ENCODE results near the gene ZYX.

DNA sequence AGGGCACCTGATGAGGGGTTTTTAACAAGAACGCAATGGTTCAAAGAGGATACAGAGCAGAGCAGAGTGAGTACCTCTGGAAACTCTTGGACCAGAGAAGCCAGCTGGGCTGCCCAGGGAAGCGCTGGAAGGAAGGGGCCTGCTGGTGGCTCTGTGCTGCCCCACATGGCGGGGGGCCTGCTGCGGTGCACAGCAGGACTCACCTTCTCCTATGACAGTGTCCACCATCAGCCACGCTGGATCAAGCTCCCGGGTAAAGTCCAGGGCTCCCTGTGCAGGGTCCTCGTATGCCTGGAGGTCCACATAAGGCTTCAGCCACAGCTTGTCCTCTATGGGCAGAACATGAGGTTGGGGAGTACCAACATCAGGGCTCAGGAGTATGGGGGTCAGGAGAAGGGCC, 15.0 kb downstream of the ZYX start:
- no peak for TF ChIP-seq EZH2 (IDR thresholded peaks at IDR 0.05; ENCODE audit: low read length, missing control alignments)
- TF ChIP-seq, protein P1, sequence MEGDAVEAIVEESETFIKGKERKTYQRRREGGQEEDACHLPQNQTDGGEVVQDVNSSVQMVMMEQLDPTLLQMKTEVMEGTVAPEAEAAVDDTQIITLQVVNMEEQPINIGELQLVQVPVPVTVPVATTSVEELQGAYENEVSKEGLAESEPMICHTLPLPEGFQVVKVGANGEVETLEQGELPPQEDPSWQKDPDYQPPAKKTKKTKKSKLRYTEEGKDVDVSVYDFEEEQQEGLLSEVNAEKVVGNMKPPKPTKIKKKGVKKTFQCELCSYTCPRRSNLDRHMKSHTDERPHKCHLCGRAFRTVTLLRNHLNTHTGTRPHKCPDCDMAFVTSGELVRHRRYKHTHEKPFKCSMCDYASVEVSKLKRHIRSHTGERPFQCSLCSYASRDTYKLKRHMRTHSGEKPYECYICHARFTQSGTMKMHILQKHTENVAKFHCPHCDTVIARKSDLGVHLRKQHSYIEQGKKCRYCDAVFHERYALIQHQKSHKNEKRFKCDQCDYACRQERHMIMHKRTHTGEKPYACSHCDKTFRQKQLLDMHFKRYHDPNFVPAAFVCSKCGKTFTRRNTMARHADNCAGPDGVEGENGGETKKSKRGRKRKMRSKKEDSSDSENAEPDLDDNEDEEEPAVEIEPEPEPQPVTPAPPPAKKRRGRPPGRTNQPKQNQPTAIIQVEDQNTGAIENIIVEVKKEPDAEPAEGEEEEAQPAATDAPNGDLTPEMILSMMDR (conservative IDR thresholded peaks at IDR 0.05 in 1 of 2, IDR thresholded peaks at IDR 0.05 in 1 of 2; ENCODE audit: low read depth in 1 of 2, low read length in 2 of 2): no peak
